D721Med (cell line): Measurements from ENCODE around the gene CASP12.

Experiments
- DNase-seq: peaks from one replicate; pipeline ENCODE4 v3.0.0; 2011; ENCODE audit warnings: low spot score; ENCODE audit not compliant: insufficient read length
- FAIRE-seq: peaks from 2 replicates; lab custom pipeline; 2011; peaks lifted over from hg19 to GRCh38; lab: Jason Lieb, UNC
- CTCF ChIP-seq: IDR thresholded peaks from 2 replicates; pipeline ENCODE4 v1.5.1; 2012; ENCODE audit warnings: mild to moderate bottlenecking, control low read depth; ENCODE audit not compliant: insufficient read depth; ENCODE audit errors: missing control alignments

Gene CASP12

GRCh38 chr11:104876324-104876723, 21.9 kb downstream of the CASP12 start:
- no peak for DNase-seq
- no peak for TF ChIP-seq CTCF
- FAIRE-seq, result no peak

DNA sequence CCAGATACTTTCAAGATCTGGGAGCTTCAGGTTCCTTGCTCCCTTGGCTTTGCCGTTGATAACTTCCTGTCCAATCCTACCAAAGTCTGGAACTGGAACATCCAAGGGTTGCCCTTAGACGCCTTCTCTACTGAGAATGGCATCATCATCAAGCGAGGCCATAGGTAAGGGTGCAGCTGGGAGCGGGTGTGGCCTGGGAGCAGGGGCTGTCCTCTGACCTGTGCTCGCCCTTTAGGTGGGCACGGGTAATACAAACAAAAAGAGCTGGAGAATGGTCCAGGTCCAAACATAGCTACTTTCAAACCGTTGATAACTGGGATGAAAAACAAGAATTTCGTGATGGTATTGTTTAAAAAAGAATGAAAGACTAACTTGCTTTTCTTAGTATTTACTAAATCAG, 25.0 kb downstream of the CASP12 start:
- no peak for FAIRE-seq
- TF ChIP-seq CTCF, result no peak
- no peak for DNase-seq

- no peak for TF ChIP-seq CTCF
- no peak for DNase-seq
- FAIRE-seq, result no peak
Measured at GRCh38 chr11:104872393-104872792, 25.9 kb downstream of the CASP12 start.

DNA sequence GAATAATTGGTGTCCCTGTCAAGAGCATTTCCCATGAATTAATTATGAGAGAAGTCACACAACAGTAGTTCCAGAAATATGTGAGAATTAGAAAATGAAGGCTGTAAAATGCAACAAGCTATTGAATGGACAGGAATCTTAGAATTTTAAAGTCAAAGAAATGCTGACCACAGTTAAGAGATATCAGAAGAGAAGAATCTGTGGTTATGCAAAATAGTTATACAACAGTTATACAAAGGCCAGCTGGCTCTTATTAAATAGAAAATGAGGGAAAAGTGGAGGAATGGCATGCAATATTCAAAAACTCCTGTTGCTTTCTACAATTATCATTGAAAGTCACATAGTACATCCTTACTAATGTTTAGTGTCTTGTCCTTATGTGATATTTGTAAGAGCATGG, 27.4 kb downstream of the CASP12 start:
- no peak for TF ChIP-seq CTCF
- DNase-seq (no peak), FAIRE-seq (no peak)

- TF ChIP-seq CTCF, result no peak
- DNase-seq, result no peak
- no peak for FAIRE-seq
Measured at GRCh38 chr11:104866815-104867214, 31.4 kb downstream of the CASP12 start.

DNA sequence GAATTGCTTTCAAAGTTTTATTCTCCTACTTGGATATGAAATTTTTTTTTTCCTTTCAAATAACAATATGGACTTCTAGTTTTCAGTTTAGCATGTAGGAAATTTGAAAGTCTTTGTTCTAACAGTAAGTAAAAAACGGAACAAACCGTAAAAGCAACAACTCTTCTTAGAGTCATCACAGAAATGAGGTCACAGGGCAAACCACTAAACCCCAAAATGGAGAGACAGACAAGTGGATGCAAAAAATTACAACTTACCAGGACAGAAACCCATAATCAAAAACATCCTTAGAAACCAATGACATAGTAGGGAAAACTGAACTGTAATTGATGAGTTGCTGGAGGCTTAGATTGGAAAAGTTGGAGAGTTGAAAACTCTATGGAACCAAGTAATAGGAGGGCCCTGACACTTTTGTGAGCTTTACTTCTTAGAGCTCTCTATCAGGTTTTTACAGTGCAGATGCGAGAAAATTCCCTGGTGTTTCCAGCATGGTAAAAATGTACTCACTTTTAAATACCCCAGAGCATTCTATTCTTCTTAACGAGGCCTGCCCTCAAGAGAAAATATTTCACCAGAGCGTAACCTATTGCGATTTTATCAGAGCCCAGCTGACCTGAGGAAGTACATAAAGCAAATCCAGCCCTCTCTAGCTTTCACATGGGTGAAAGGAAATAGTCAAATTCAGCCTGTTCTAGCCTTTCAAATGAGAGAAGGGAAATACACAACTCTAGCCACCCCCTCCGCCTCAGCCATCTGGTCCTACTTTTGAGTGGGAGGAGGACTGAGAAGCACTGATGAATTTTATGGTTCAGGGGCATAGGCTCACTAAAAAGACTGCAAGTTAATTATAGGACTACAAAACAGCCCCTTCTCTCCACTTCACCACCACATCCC, 39.1 kb downstream of the CASP12 start:
- no peak for DNase-seq
- no peak for FAIRE-seq
- TF ChIP-seq CTCF, result no peak

DNA sequence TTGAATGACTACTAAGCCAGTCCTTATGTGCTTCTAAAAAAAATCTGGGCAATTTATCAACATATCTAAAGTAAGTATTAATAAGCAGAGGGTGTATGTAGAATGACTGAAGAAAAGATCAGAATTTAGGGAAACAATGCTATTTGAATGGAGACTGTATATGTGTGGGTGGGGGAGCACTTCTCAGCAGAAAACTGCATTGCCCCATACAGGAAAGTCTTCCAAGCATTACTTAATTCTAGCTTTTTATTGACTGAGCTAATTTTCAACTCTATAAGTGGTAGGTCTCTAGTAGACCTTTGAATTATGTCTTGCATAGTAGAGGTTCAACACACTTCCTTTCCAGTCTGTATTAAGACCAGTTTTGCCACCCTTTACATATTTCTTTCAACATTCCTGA, 41.7 kb downstream of the CASP12 start:
- no peak for TF ChIP-seq CTCF
- FAIRE-seq (no peak), DNase-seq (no peak)
